ENCODE measurements around the gene MEGF11. TPM values are rescaled to one million over a fixed set of nuclear protein-coding genes. Genes with fewer than 3 reads are reported as not detected.

The MEGF11 gene
- total RNA-seq, 1 experiment from 2014 or later: 0.09 TPM

GRCh38 chr15:66019826-66020398 lies 233.6 kb downstream of the MEGF11 start:
- DNase-seq (ENCODE audit: unreplicated experiment): no peak
- H3K36me3 Mint-ChIP-seq (ENCODE audit: insufficient read depth, unreplicated experiment): no peaks in the 10 kb centered on the region
- H3K9me3 Mint-ChIP-seq (ENCODE audit: unreplicated experiment): no peaks in the 10 kb centered on the region
- no peak overlapping the region for H3K4me3 Mint-ChIP-seq (ENCODE audit: unreplicated experiment)
- no peak for TF ChIP-seq CTCF (IDR thresholded peaks at IDR 0.05; ENCODE audit: unreplicated experiment)
- ChIA-PET POLR2A (no interaction called here), CTCF (interaction anchor here (1.1 kb wide), 1 partner anchor 276 kb away, joined by 4 read pairs; no protein-coding TSS in a partner anchor)
- H3K27me3 Mint-ChIP-seq (ENCODE audit: insufficient read depth, unreplicated experiment): peaks cover 40% of the 10 kb centered on the region
- intact Hi-C loops (cut with micrococcal nuclease): no loop called here
- peaks cover 5% of the 10 kb centered on the region for H3K4me1 Mint-ChIP-seq (ENCODE audit: insufficient read depth, unreplicated experiment)
- no peak overlapping the region for H3K27ac Mint-ChIP-seq (ENCODE audit: low read depth, unreplicated experiment)
- BruUV-seq (replicated peaks): no TSS peak

- Mint-ChIP-seq H3K27me3 (ENCODE audit: insufficient read depth, unreplicated experiment) (peaks cover 43% of the 10 kb centered on the region), H3K36me3 (ENCODE audit: insufficient read depth, unreplicated experiment) (no peaks in the 10 kb centered on the region), H3K4me1 (ENCODE audit: insufficient read depth, unreplicated experiment) (no peaks in the 10 kb centered on the region), H3K9me3 (ENCODE audit: unreplicated experiment) (no peaks in the 10 kb centered on the region), H3K27ac (ENCODE audit: low read depth, unreplicated experiment) (no peak overlapping the region), H3K4me3 (ENCODE audit: unreplicated experiment) (no peak overlapping the region)
- POLR2A ChIA-PET: no interaction called here
- no TSS peak for BruUV-seq (replicated peaks)
- CTCF ChIA-PET: interaction anchor here (1.1 kb wide), 1 partner anchor 277 kb away, joined by 4 read pairs; no protein-coding TSS in a partner anchor
- DNase-seq (ENCODE audit: unreplicated experiment): no peak
- intact Hi-C loops (cut with micrococcal nuclease): no loop called here
- TF ChIP-seq CTCF (IDR thresholded peaks at IDR 0.05; ENCODE audit: unreplicated experiment): no peak
Measured at GRCh38 chr15:66019368-66019767, 234.2 kb downstream of the MEGF11 start.

GRCh38 chr15:66018488-66018797 lies 235.1 kb downstream of the MEGF11 start:
- Mint-ChIP-seq H3K9me3 (ENCODE audit: unreplicated experiment) (no peaks in the 10 kb centered on the region), H3K27ac (ENCODE audit: low read depth, unreplicated experiment) (no peak overlapping the region), H3K4me3 (ENCODE audit: unreplicated experiment) (no peak overlapping the region), H3K4me1 (ENCODE audit: insufficient read depth, unreplicated experiment) (no peaks in the 10 kb centered on the region), H3K36me3 (ENCODE audit: insufficient read depth, unreplicated experiment) (no peaks in the 10 kb centered on the region), H3K27me3 (ENCODE audit: insufficient read depth, unreplicated experiment) (peaks cover 52% of the 10 kb centered on the region)
- BruUV-seq (replicated peaks): no TSS peak
- no peak for DNase-seq (ENCODE audit: unreplicated experiment)
- TF ChIP-seq CTCF (IDR thresholded peaks at IDR 0.05; ENCODE audit: unreplicated experiment): no peak
- POLR2A ChIA-PET: no interaction called here
- CTCF ChIA-PET: no interaction called here
- intact Hi-C loops (cut with micrococcal nuclease): no loop called here

- Mint-ChIP-seq H3K27me3 (ENCODE audit: insufficient read depth, unreplicated experiment) (peaks cover 57% of the 10 kb centered on the region), H3K36me3 (ENCODE audit: insufficient read depth, unreplicated experiment) (no peaks in the 10 kb centered on the region), H3K4me1 (ENCODE audit: insufficient read depth, unreplicated experiment) (no peaks in the 10 kb centered on the region), H3K4me3 (ENCODE audit: unreplicated experiment) (no peak overlapping the region), H3K9me3 (ENCODE audit: unreplicated experiment) (no peaks in the 10 kb centered on the region), H3K27ac (ENCODE audit: low read depth, unreplicated experiment) (no peak overlapping the region)
- DNase-seq (ENCODE audit: unreplicated experiment): no peak
- CTCF ChIA-PET: no interaction called here
- intact Hi-C loops (cut with micrococcal nuclease): no loop called here
- no peak for TF ChIP-seq CTCF (IDR thresholded peaks at IDR 0.05; ENCODE audit: unreplicated experiment)
- POLR2A ChIA-PET: no interaction called here
- no TSS peak for BruUV-seq (replicated peaks)
Measured at GRCh38 chr15:66017792-66018487, 235.6 kb downstream of the MEGF11 start.
